CD14-positive monocyte (primary cell): ENCODE data around the gene SV2B. TPM values are rescaled to one million over a fixed set of nuclear protein-coding genes. Genes with fewer than 3 reads are reported as not detected.

ENCODE experiments used
- DNase-seq, 3 donors: peaks; one replicate each; pipeline ENCODE4 v3.0.0-alpha.2; 2011 to 2022
- H2AFZ ChIP-seq: 2 replicates; pipeline ENCODE4 v1.6.0; 2012; ENCODE audit warnings: mild to moderate bottlenecking, low read depth, low read length, inconsistent platforms; ENCODE audit not compliant: insufficient read depth, poor library complexity, severe bottlenecking
- H3K27ac ChIP-seq, 2 donors: 1 replicate in 1 of 2; 2 replicates in 1 of 2; pipeline ENCODE4 v1.5.1; 2012 to 2013; ENCODE audit warnings: low read length in 2 of 2, control low read depth in 1 of 2, inconsistent platforms in 1 of 2, low read depth in 1 of 2, mild to moderate bottlenecking in 1 of 2
- H3K27me3 ChIP-seq, 2 donors: one replicate each; pipeline versions ENCODE4 v1.6.0 to v1.6.1; 2011 to 2013; ENCODE audit warnings: low read length in 2 of 2; ENCODE audit not compliant: control insufficient read depth in 2 of 2, insufficient read depth in 2 of 2
- H3K36me3 ChIP-seq, 2 donors: replicated peaks in 1 of 2; 1 replicate in 1 of 2; 2 replicates in 1 of 2; pipeline versions ENCODE4 v1.5.1 to v1.6.1; 2012 to 2013; ENCODE audit warnings: low read length in 2 of 2, control low read depth in 1 of 2, inconsistent platforms in 1 of 2, mild to moderate bottlenecking in 1 of 2; ENCODE audit not compliant: insufficient read depth in 2 of 2, control insufficient read depth in 1 of 2
- H3K4me1 ChIP-seq, 2 donors: 1 replicate in 1 of 2; 2 replicates in 1 of 2; pipeline versions ENCODE4 v1.5.1 to v1.6.1; 2012 to 2013; ENCODE audit warnings: low read length in 2 of 2, control low read depth in 1 of 2, inconsistent platforms in 1 of 2, mild to moderate bottlenecking in 1 of 2, moderate library complexity in 1 of 2; ENCODE audit not compliant: insufficient read depth in 2 of 2, control insufficient read depth in 1 of 2
- H3K4me2 ChIP-seq: replicated peaks from 2 replicates; pipeline ENCODE3; 2012; ENCODE audit warnings: low read length, moderate library complexity, mild to moderate bottlenecking; ENCODE audit not compliant: poor library complexity, severe bottlenecking; ENCODE audit errors: extremely low read depth
- H3K4me3 ChIP-seq, 3 experiments: fragments of 200-600 bp in 1 of 3; sonication (generic) in 1 of 3; replicated peaks in 1 of 3; 1 replicate in 2 of 3; 2 replicates in 1 of 3; pipeline ENCODE4 v1.5.1; 2011 to 2013; ENCODE audit warnings: low read length in 3 of 3, mild to moderate bottlenecking in 3 of 3, control low read depth in 2 of 3, low read depth in 2 of 3, inconsistent platforms in 1 of 3, moderate library complexity in 1 of 3
- H3K79me2 ChIP-seq: 2 replicates; pipeline ENCODE4 v1.6.0; 2012; ENCODE audit warnings: mild to moderate bottlenecking, control low read depth, inconsistent platforms, low read length, moderate library complexity; ENCODE audit not compliant: insufficient read depth
- H3K9ac ChIP-seq: 2 replicates; pipeline ENCODE4 v1.6.0; 2017; ENCODE audit warnings: low read length, mild to moderate bottlenecking; ENCODE audit not compliant: insufficient read depth, poor library complexity, severe bottlenecking
- H3K9me3 ChIP-seq, 2 donors: replicated peaks in 1 of 2; 1 replicate in 1 of 2; 2 replicates in 1 of 2; pipeline versions ENCODE4 v1.5.1 to v1.6.1; 2012 to 2013; ENCODE audit warnings: low read length in 2 of 2, control low read depth in 1 of 2; ENCODE audit not compliant: control insufficient read depth in 1 of 2, insufficient read depth in 1 of 2
- H4K20me1 ChIP-seq: 2 replicates; pipeline ENCODE4 v1.6.0; 2012; ENCODE audit warnings: mild to moderate bottlenecking, low read length, control low read depth, moderate library complexity; ENCODE audit not compliant: insufficient read depth
- H3K27ac Mint-ChIP-seq, 7 donors: one replicate each; pipeline ENCODE4 v1.8.0; 2020; ENCODE audit warnings: mild to moderate bottlenecking in 7 of 7, mixed read lengths in 7 of 7, moderate library complexity in 6 of 7, inconsistent platforms in 2 of 7
- H3K27me3 Mint-ChIP-seq, 3 donors: one replicate each; pipeline ENCODE4 v1.8.0; 2021 to 2022; ENCODE audit warnings: low read depth in 3 of 3, mild to moderate bottlenecking in 3 of 3, mixed read lengths in 3 of 3, moderate library complexity in 3 of 3, inconsistent platforms in 1 of 3
- H3K36me3 Mint-ChIP-seq, 2 donors: one replicate each; pipeline ENCODE4 v1.8.0; 2020; ENCODE audit warnings: mixed read lengths in 2 of 2, inconsistent platforms in 1 of 2, mild to moderate bottlenecking in 1 of 2
- H3K4me1 Mint-ChIP-seq: one replicate; pipeline ENCODE4 v1.8.0; 2020; ENCODE audit warnings: mild to moderate bottlenecking, mixed read lengths
- H3K4me3 Mint-ChIP-seq, 2 donors: one replicate each; pipeline ENCODE4 v1.8.0; 2020; ENCODE audit warnings: mild to moderate bottlenecking in 2 of 2, mixed read lengths in 2 of 2, moderate library complexity in 1 of 2
- H3K9me3 Mint-ChIP-seq, 7 donors: one replicate each; pipeline ENCODE4 v1.8.0; 2020 to 2022; ENCODE audit warnings: mixed read lengths in 7 of 7, mild to moderate bottlenecking in 6 of 7, moderate library complexity in 6 of 7, inconsistent platforms in 2 of 7
- CTCF ChIP-seq: fragments of 200-600 bp; IDR thresholded peaks from one replicate; pipeline ENCODE4 v1.8.0; 2022; ENCODE audit warnings: antibody characterized with exemption, mild to moderate bottlenecking
- WGBS: methylation state at CpG from one replicate; pipeline ENCODE4 v1.1.5; 2013; ENCODE audit warnings: missing lambda C conversion rate; ENCODE audit not compliant: insufficient coverage; 5-methylcytosine and 5-hydroxymethylcytosine counted together
- intact Hi-C, 2 donors: fragments of 100-400 bp; cut with micrococcal nuclease; formaldehyde crosslinking; loops; one replicate each; pipeline versions ENCODE4 v1.15.0 to v1.15.1; 2023
- polyA plus RNA-seq, 3 donors: library from polyadenylated mRNA; depleted of rRNA in 1 of 3; unstranded in 2 of 3; stranded (reverse) in 1 of 3; fragments of 300-500 nt in 2 of 3; fragments of >200 nt in 1 of 3; fragmentation: Illumina TruSeq in 2 of 3; gene quantifications; 1 replicate in 2 of 3; 2 replicates in 1 of 3; pipeline ENCODE4 v1.2.3, GENCODE V29; 2012 to 2021

SV2B gene
- polyA plus RNA-seq, 3 donors, result not detected

- WGBS, result no CpG with 5 or more reads among the region's 2 CpGs
- Histone ChIP-seq H3K27me3 (peaks cover 0 to 13% of the 10 kb centered on the region in 2 donors), H3K79me2 (no peaks in the 10 kb centered on the region), H3K27ac (no peak overlapping the region), H3K4me2 (no peak overlapping the region), H3K36me3 (no peaks in the 10 kb centered on the region), H3K4me3 (no peak overlapping the region), H4K20me1 (no peaks in the 10 kb centered on the region), H2AFZ (no peak overlapping the region), H3K9me3 (no peaks in the 10 kb centered on the region), H3K9ac (no peak overlapping the region), H3K4me1 (peaks cover 0 to 4% of the 10 kb centered on the region in 2 donors)
- no peak for DNase-seq
- no peak for TF ChIP-seq CTCF
- H3K27ac Mint-ChIP-seq, result no peak overlapping the region
- intact Hi-C loops, result no loop called here
- no peaks in the 10 kb centered on the region for H3K36me3 Mint-ChIP-seq
- no peak overlapping the region for H3K4me3 Mint-ChIP-seq
- peaks cover 6 to 17% (median 11%) of the 10 kb centered on the region in 3 donors for H3K27me3 Mint-ChIP-seq
- peaks cover 11% of the 10 kb centered on the region for H3K4me1 Mint-ChIP-seq
- peaks cover 0 to 1% (median 0%) of the 10 kb centered on the region in 7 donors for H3K9me3 Mint-ChIP-seq
These were observed 134.7 kb downstream of the SV2B start for GRCh38 chr15:91234759-91235158.

DNA sequence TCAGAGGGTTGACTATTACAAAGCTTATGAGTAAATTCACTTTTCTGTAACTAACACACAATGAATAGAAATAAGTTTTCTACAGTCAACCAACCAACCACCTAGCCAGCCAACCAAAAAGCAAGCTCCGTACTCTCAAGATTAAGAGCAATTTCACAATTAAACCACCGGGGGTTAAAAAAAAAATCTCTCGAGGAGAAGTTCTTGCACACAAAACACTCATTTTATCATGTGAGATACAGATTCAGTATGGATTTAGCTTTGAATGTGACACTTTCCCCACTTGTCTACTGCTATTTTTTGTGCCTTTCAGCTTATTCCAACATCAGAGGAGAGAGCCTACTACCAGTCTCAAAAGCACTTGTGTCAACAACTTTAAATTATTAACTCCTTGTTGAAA, 135.3 kb downstream of the SV2B start:
- H3K4me1 Mint-ChIP-seq, result peaks cover 11% of the 10 kb centered on the region
- H3K27me3 Mint-ChIP-seq, result peaks cover 4 to 19% (median 13%) of the 10 kb centered on the region in 3 donors

More for the DNA sequence above, 135.3 kb downstream of the SV2B start:
- no peak for DNase-seq
- no peaks in the 10 kb centered on the region for H3K9me3 ChIP-seq
- Mint-ChIP-seq H3K9me3 (peaks cover 0 to 1% (median 0%) of the 10 kb centered on the region in 7 donors), H3K36me3 (no peaks in the 10 kb centered on the region), H3K4me3 (no peak overlapping the region), H3K27ac (no peak overlapping the region)
- no peak overlapping the region for H3K4me2 ChIP-seq
- peaks cover 1 to 17% of the 10 kb centered on the region in 2 donors for H3K27me3 ChIP-seq
- no peak overlapping the region for H3K27ac ChIP-seq
- WGBS, result 60% methylated on average over 1 of the region's 3 CpGs
- no peak overlapping the region for H3K9ac ChIP-seq
- H3K36me3 ChIP-seq, result no peaks in the 10 kb centered on the region
- H4K20me1 ChIP-seq, result no peaks in the 10 kb centered on the region
- TF ChIP-seq CTCF, result no peak
- H3K4me1 ChIP-seq, result peaks cover 0 to 4% of the 10 kb centered on the region in 2 donors
- intact Hi-C loops, result no loop called here
- no peak overlapping the region for H2AFZ ChIP-seq
- H3K79me2 ChIP-seq, result no peaks in the 10 kb centered on the region
- H3K4me3 ChIP-seq, result no peak overlapping the region
